22Rv1 (cell line): ENCODE measurements around the gene SSC4D.
"Not testable (repeated sequence)": the region's sequence is repeated elsewhere in the genome, so short reads cannot be mapped to it uniquely, and the experiment has no call there.

Source experiments
- CTCF ChIP-seq: fragments of 450-650 bp; IDR thresholded peaks from 2 replicates; pipeline ENCODE4 v1.5.1; 2017; ENCODE audit warnings: mild to moderate bottlenecking
- ZFX ChIP-seq: fragments of 450-650 bp; IDR thresholded peaks from 2 replicates; pipeline ENCODE4 v1.6.1; 2017; ENCODE audit warnings: antibody characterized with exemption, borderline replicate concordance

- not testable (repeated sequence) for TF ChIP-seq CTCF, ZFX
Measured at GRCh38 chr7:76443846-76444245, 34.3 kb upstream of the SSC4D start.
